NT2/D1 (cell line): ENCODE data around the gene ORC5.

Experiments
- SUZ12 ChIP-seq: IDR thresholded peaks from 2 replicates; pipeline ENCODE4 v1.6.1; 2011; ENCODE audit not compliant: insufficient read length, insufficient read depth; ENCODE audit errors: extremely low read depth
- YY1 ChIP-seq: IDR thresholded peaks from 2 replicates; pipeline ENCODE4 v1.6.1; 2011; ENCODE audit not compliant: insufficient read length, insufficient read depth
- ZNF274 ChIP-seq: IDR thresholded peaks from 2 replicates; pipeline ENCODE4 v1.6.1; 2011; ENCODE audit warnings: mild to moderate bottlenecking, low read depth, low read length

GRCh38 chr7:104150470-104150869, 57.3 kb downstream of the ORC5 start:
- no peak for TF ChIP-seq YY1
- TF ChIP-seq SUZ12 = no peak
- TF ChIP-seq ZNF274 = no peak
